SK-N-SH treated with all-trans-retinoic acid at 6 μM for 48 hours (cell line): Measurements from ENCODE around the gene SDK2.

Source experiments
- ATAC-seq: fragments of 200-7000 bp; cut with Tn5 transposase; 3 replicates; pipeline ENCODE4 v1.9.1; 2020; ENCODE audit warnings: mild to moderate bottlenecking, moderate library complexity
- ARNTL ChIP-seq: fragments of 450-650 bp; formaldehyde crosslinking; IDR thresholded peaks from 2 replicates; pipeline ENCODE4 v1.5.0; 2020; ENCODE audit warnings: low read depth, mild to moderate bottlenecking, moderate library complexity, borderline replicate concordance
- BACH2 ChIP-seq: fragments of 250-450 bp; sonication (Bioruptor Pico); IDR thresholded peaks from 2 replicates; pipeline ENCODE4 v1.9.0; 2021; ENCODE audit warnings: mild to moderate bottlenecking, borderline replicate concordance
- CSDC2 ChIP-seq: fragments of 250-450 bp; sonication (Bioruptor Pico); IDR thresholded peaks from 2 replicates; pipeline ENCODE4 v1.5.0; 2020; ENCODE audit warnings: mild to moderate bottlenecking, moderate library complexity
- ESRRG ChIP-seq: fragments of 250-450 bp; sonication (Bioruptor Pico); IDR thresholded peaks from 2 replicates; pipeline ENCODE4 v1.6.1; 2021; ENCODE audit warnings: mild to moderate bottlenecking
- GLIS3 ChIP-seq: fragments of 250-450 bp; sonication (Bioruptor Pico); IDR thresholded peaks from 2 replicates; pipeline ENCODE4 v1.5.0; 2020; ENCODE audit warnings: mild to moderate bottlenecking, moderate library complexity
- ISL1 ChIP-seq: fragments of 250-450 bp; sonication (Bioruptor Pico); IDR thresholded peaks from 2 replicates; pipeline ENCODE4 v2.1.2; 2022; ENCODE audit warnings: mild to moderate bottlenecking, moderate library complexity
- OSR1 ChIP-seq: fragments of 250-450 bp; sonication (Bioruptor Pico); IDR thresholded peaks from 2 replicates; pipeline ENCODE4 v1.8.0; 2022; ENCODE audit warnings: moderate library complexity, mild to moderate bottlenecking, inconsistent platforms
- RARB ChIP-seq: fragments of 250-450 bp; sonication (Bioruptor Pico); IDR thresholded peaks from 2 replicates; pipeline ENCODE4 v1.8.0; 2021; ENCODE audit warnings: mild to moderate bottlenecking, moderate library complexity
- SNAI2 ChIP-seq: fragments of 250-450 bp; sonication (Bioruptor Pico); IDR thresholded peaks from 2 replicates; pipeline ENCODE4 v1.5.0; 2020; ENCODE audit warnings: mild to moderate bottlenecking, moderate library complexity
- TCF4 ChIP-seq: fragments of 250-450 bp; sonication (Bioruptor Pico); IDR thresholded peaks from 2 replicates; pipeline ENCODE4 v1.8.0; 2021; ENCODE audit warnings: mild to moderate bottlenecking, moderate library complexity, borderline replicate concordance
- ZC3H10 ChIP-seq: fragments of 250-450 bp; sonication (Bioruptor Pico); IDR thresholded peaks from 2 replicates; pipeline ENCODE4 v1.5.1; 2021; ENCODE audit warnings: mild to moderate bottlenecking, moderate library complexity
- ZFP3 ChIP-seq: fragments of 250-450 bp; sonication (Bioruptor Pico); IDR thresholded peaks from 2 replicates; pipeline ENCODE4 v1.5.0; 2020; ENCODE audit warnings: mild to moderate bottlenecking, moderate library complexity
- ZFP30 ChIP-seq: fragments of 450-650 bp; formaldehyde crosslinking; IDR thresholded peaks from 2 replicates; pipeline ENCODE4 v1.5.0; 2022; ENCODE audit warnings: mild to moderate bottlenecking, moderate library complexity
- ZNF565 ChIP-seq: fragments of 450-650 bp; formaldehyde crosslinking; conservative IDR thresholded peaks from 2 replicates; pipeline ENCODE4 v1.5.0; 2020; ENCODE audit warnings: low read depth, mild to moderate bottlenecking, moderate library complexity
- ZNF70 ChIP-seq: fragments of 450-650 bp; formaldehyde crosslinking; IDR thresholded peaks from 2 replicates; pipeline ENCODE4 v1.5.0; 2020; ENCODE audit warnings: mild to moderate bottlenecking, moderate library complexity
- ZNF8 ChIP-seq: fragments of 450-650 bp; formaldehyde crosslinking; IDR thresholded peaks from 2 replicates; pipeline ENCODE4 v1.5.0; 2020; ENCODE audit warnings: mild to moderate bottlenecking, moderate library complexity
- TF ChIP-seq, protein P1 (sequence below): fragments of 250-450 bp; sonication (Bioruptor Pico); IDR thresholded peaks from 2 replicates; pipeline ENCODE4 v1.5.0; 2020; ENCODE audit warnings: mild to moderate bottlenecking, moderate library complexity
- TF ChIP-seq, protein P2 (sequence below): fragments of 250-450 bp; sonication (Bioruptor Pico); IDR thresholded peaks from 2 replicates; pipeline ENCODE4 v1.8.0; 2021; ENCODE audit warnings: low read depth, mild to moderate bottlenecking, moderate library complexity, borderline replicate concordance
- TF ChIP-seq, protein P3 (sequence below): fragments of 250-450 bp; sonication (Bioruptor Pico); IDR thresholded peaks from 2 replicates; pipeline ENCODE4 v1.5.1; 2021; ENCODE audit warnings: mild to moderate bottlenecking, moderate library complexity

Gene SDK2

DNA sequence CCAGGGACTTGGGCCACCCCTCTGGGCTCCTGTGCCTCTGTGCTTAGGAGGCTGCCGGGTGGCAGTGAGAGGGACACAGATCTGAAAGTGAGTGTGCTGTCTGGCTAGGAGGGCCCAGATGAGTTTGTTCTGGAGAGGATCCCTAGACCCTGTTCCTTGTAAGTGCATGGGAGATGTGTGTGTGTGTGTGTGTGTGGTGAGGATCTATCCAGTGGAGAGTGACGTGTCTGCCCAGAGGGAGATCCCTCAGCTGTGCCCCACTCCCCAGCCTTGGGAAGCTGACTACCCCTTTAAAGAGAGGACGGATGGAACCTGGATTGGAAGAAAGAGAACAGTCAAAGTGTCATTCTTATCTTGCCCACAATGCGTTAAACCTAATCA lies 306.9 kb downstream of the SDK2 start:
- ATAC-seq: no peak
- TF ChIP-seq BACH2 (CRISPR knock-in tag): no peak
- TF ChIP-seq, protein P1, sequence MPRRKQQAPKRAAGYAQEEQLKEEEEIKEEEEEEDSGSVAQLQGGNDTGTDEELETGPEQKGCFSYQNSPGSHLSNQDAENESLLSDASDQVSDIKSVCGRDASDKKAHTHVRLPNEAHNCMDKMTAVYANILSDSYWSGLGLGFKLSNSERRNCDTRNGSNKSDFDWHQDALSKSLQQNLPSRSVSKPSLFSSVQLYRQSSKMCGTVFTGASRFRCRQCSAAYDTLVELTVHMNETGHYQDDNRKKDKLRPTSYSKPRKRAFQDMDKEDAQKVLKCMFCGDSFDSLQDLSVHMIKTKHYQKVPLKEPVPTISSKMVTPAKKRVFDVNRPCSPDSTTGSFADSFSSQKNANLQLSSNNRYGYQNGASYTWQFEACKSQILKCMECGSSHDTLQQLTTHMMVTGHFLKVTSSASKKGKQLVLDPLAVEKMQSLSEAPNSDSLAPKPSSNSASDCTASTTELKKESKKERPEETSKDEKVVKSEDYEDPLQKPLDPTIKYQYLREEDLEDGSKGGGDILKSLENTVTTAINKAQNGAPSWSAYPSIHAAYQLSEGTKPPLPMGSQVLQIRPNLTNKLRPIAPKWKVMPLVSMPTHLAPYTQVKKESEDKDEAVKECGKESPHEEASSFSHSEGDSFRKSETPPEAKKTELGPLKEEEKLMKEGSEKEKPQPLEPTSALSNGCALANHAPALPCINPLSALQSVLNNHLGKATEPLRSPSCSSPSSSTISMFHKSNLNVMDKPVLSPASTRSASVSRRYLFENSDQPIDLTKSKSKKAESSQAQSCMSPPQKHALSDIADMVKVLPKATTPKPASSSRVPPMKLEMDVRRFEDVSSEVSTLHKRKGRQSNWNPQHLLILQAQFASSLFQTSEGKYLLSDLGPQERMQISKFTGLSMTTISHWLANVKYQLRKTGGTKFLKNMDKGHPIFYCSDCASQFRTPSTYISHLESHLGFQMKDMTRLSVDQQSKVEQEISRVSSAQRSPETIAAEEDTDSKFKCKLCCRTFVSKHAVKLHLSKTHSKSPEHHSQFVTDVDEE (CRISPR knock-in tag): no peak
- no peak for TF ChIP-seq ZNF70 (CRISPR knock-in tag)
- no peak for TF ChIP-seq GLIS3 (CRISPR knock-in tag)
- TF ChIP-seq, protein P2, sequence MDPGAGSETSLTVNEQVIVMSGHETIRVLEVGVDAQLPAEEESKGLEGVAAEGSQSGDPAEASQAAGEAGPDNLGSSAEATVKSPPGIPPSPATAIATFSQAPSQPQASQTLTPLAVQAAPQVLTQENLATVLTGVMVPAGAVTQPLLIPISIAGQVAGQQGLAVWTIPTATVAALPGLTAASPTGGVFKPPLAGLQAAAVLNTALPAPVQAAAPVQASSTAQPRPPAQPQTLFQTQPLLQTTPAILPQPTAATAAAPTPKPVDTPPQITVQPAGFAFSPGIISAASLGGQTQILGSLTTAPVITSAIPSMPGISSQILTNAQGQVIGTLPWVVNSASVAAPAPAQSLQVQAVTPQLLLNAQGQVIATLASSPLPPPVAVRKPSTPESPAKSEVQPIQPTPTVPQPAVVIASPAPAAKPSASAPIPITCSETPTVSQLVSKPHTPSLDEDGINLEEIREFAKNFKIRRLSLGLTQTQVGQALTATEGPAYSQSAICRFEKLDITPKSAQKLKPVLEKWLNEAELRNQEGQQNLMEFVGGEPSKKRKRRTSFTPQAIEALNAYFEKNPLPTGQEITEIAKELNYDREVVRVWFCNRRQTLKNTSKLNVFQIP (CRISPR knock-in tag): no peak
- TF ChIP-seq TCF4: no peak

DNA sequence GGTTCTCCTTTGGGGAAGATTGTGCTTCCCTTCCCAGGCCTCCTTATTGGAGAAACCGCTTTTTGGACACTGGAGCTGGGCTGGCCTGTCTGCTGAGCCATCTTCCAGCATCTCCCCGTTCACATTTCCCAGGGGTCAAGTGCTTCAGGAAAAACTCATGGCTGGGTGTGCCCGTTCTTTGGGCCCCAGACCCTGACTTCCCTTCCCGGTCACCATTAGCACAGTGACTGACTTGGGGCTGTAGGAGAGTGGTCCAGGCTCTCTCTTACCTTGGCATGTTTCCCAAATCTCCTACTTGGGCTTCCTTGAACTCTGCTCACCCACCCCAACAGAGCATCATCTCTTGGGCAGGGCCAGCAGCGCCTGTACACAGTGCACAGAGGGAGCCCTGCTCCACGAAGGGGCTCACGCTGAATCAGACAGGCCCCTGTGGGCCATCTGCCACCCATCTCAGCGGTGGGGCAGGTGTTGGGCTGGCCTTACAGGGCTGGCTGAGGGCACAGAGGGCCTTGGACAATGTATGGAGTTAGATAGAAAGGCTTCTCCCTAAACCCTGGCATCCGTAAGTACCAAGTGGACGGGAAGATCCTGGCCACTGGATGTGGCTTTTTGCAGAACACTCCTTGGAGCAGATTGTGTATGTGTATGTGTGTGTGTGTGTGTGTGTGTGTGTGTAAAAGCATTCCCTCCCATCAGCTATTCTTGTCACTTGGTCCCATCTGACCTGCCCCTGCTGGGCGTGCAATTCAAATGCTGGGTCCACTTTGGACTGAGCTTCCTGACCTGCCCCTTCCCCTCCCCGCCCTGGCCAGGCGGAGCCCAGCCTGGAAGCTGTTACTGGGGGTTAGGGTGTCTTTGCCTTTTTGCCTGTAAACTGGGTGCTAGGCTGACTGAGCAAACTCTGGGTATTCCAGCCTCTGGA lies 307.6 kb downstream of the SDK2 start:
- TF ChIP-seq OSR1 (CRISPR knock-in tag) (no peak), SNAI2 (no peak), ARNTL (CRISPR knock-in tag) (no peak), TCF4 (no peak), GLIS3 (CRISPR knock-in tag) (no peak), ZFP3 (CRISPR knock-in tag) (no peak), ZNF8 (CRISPR knock-in tag) (no peak), ZNF70 (CRISPR knock-in tag) (no peak), ZFP30 (CRISPR knock-in tag) (no peak), ZNF565 (CRISPR knock-in tag) (no peak), ISL1 (CRISPR knock-in tag) (no peak), BACH2 (CRISPR knock-in tag) (no peak), RARB (CRISPR knock-in tag) (no peak), ESRRG (no peak), ZC3H10 (CRISPR knock-in tag) (no peak), CSDC2 (CRISPR knock-in tag) (no peak)
- TF ChIP-seq, protein P3, sequence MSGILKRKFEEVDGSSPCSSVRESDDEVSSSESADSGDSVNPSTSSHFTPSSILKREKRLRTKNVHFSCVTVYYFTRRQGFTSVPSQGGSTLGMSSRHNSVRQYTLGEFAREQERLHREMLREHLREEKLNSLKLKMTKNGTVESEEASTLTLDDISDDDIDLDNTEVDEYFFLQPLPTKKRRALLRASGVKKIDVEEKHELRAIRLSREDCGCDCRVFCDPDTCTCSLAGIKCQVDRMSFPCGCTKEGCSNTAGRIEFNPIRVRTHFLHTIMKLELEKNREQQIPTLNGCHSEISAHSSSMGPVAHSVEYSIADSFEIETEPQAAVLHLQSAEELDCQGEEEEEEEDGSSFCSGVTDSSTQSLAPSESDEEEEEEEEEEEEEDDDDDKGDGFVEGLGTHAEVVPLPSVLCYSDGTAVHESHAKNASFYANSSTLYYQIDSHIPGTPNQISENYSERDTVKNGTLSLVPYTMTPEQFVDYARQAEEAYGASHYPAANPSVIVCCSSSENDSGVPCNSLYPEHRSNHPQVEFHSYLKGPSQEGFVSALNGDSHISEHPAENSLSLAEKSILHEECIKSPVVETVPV (CRISPR knock-in tag): no peak
- TF ChIP-seq, protein P2 (CRISPR knock-in tag): no peak
- TF ChIP-seq, protein P1 (CRISPR knock-in tag): no peak
- no peak for ATAC-seq
